ENCODE results near the gene ATXN2L.
"Not testable (repeated sequence)": the region's sequence is repeated elsewhere in the genome, so short reads cannot be mapped to it uniquely, and the experiment has no call there.

ATXN2L gene

DNA sequence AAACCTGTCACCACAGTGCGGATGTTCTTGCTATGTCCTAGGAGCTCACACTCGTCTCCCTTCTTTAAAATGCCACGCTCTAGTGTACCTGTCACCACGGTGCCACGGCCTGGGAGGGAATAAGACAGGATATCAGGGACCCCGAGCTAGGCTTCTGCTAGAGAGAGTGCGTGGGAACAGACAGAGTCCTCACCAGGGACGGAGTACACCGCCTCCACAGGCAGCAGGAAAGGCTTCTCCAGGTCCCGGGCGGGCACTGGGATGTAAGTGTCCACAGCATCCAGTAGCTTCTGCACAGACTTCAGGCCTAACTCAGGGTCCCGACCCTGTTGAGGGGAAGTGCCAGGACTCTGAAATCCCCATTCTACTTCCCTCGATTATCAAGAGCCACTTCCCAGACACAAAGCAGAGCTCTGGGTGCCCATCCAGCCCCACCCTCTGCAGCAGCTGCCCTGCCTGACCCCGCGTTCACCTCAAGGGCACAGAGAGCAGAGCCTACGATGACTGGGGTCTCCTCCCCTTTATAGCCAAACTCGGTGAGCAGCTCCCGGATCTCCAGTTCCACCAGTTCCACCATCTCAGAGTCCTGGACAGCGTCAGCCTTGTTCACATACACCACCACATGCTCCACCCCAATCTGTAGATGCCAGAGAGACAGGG, 21.6 kb downstream of the ATXN2L start:
- TF ChIP-seq GATA1 (IDR thresholded peaks at IDR 0.05; ENCODE audit: low read depth, low read length), result no peak
- no peak for TF ChIP-seq POLR2A (IDR thresholded peaks at IDR 0.05; ENCODE audit: low read length)
- DNase-seq, result no peak

DNA sequence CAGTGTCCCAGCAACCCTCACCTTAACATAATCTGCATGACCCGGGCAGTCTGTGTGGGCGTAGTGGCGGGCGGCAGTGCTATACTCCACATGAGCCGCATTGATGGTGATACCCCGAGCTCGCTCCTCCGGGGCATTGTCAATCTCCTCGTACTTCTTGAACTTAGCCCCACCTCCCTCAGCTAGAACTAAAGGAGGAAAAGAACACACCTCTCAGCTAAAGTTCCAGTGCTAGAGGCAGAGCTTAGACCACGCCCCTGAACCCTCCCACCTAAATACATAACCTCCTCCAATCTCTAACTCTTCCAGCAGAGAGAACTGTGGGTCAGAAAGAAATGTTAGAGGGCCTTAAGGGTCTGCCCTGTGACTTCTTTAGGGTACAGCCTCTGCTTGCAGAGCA, 22.5 kb downstream of the ATXN2L start:
- peak; percentile 64 to 70 for DNase-seq
- TF ChIP-seq GATA1 (IDR thresholded peaks at IDR 0.05; ENCODE audit: low read depth, low read length) (no peak), POLR2A (IDR thresholded peaks at IDR 0.05; ENCODE audit: low read length) (no peak)

DNA sequence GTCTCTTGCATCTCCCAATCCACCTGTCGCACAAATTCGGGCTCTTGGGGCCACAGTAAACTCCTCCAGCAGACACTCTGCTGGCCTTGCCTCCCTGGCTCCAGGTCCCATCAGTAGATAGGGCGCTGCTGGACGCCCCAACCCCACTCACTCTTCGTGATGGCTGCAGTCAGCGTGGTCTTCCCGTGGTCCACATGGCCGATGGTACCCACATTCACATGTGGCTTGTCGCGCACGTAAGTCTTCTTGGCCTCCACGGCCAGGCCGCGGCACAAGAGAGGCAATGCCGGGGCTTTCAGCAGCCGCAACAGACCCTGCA, 22.9 kb downstream of the ATXN2L start:
- DNase-seq, result no peak
- TF ChIP-seq POLR2A (IDR thresholded peaks at IDR 0.05; ENCODE audit: low read length), result no peak
- no peak for TF ChIP-seq GATA1 (IDR thresholded peaks at IDR 0.05; ENCODE audit: low read depth, low read length)

DNA sequence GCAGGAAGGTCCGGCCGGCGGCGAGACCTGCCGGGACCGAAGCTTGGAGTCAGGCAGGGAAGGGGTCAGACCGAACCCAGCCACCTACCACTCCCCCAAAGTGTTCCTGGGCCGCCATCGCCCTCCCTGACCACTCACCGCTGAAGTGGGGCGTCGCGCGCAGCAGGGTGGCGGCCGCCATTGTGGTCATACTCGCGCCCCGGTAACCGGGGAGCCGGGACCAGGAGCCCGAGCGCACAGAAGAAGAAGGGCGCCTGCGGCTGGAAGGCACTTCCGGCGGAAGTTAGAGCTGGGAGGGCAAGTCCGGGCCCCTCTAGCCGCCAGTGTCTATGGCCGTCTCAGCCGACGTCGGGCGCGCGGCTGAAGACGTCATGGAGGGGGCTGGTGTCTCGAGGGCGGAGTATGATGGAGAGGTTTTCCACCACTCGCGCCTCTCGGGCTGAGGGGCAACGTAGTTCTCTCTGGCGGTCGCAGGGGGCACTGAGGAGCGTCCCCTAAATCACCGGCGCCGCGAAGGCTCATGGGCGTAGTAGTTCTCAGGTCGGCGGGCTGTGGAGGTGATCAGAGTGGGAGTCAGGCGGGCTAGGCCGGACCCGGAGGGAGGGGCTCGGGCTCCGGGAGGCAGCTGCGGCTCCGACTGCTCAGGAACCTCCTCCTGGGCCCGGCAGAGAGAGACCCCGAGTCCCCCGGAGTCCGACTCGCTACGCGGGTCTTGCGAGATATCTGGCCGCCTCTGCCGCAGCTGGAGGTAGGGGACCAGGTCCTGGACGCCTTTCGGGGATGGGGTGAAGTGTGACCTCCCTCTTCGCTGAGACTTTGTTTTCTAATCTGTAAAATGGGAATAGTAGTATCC, 23.5 kb downstream of the ATXN2L start, which contains the start of gene TUFM:
Gene TUFM (minus strand): TSS at position 269 of the 853 bp plus-strand sequence. CDS start 79 bp downstream, at position 190.
- peak; percentile 77 for TF ChIP-seq POLR2A (IDR thresholded peaks at IDR 0.05; ENCODE audit: low read length)
- TF ChIP-seq GATA1 (IDR thresholded peaks at IDR 0.05; ENCODE audit: low read depth, low read length), result no peak

DNA sequence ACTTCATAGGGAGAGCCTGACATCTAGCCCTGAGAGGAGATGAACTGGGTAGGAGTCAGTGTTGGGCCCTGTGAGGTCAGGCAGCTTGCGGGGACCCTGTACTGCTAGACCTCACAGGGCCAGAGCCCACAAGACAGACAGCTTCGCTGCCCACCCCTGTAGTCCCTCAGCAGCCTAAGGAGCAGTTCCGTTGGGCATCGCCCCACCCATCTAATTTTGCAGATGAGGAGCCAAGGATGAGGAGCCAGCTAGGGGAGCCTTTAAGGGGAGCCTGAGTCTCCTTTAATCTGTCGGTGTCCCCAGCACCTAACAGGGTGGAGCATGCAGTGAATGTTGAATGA, 24.1 kb downstream of the ATXN2L start:
- DNase-seq, result peak in 1 of 2 experiments; percentile 56
- TF ChIP-seq GATA1 (IDR thresholded peaks at IDR 0.05; ENCODE audit: low read depth, low read length) (no peak), POLR2A (IDR thresholded peaks at IDR 0.05; ENCODE audit: low read length) (no peak)

More for the DNA sequence above, 23.5 kb downstream of the ATXN2L start, which contains the start of gene TUFM:
- peak; percentile 99 to 100 for DNase-seq

DNA sequence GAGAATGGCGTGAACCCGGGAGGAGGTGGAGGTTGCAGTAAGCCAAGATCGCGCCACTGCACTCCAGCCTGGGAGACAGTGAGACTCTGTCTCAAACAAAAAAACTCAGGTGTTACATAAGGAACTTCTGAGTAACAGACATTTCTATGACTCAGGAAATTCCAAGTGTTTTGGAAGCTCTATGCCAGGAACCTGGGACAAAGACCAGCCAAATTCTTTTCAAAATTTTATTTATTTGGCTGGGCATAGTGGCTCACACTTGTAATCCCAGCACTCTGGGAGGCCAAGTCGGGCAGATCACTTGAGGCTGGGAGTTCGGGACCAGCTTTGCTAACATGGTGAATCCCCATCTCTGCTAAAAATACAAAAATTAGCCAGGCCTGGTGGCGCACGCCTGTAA, 35.6 kb downstream of the ATXN2L start:
- TF ChIP-seq POLR2A (IDR thresholded peaks at IDR 0.05; ENCODE audit: low read length) (no peak), GATA1 (IDR thresholded peaks at IDR 0.05; ENCODE audit: low read depth, low read length) (no peak)

DNA sequence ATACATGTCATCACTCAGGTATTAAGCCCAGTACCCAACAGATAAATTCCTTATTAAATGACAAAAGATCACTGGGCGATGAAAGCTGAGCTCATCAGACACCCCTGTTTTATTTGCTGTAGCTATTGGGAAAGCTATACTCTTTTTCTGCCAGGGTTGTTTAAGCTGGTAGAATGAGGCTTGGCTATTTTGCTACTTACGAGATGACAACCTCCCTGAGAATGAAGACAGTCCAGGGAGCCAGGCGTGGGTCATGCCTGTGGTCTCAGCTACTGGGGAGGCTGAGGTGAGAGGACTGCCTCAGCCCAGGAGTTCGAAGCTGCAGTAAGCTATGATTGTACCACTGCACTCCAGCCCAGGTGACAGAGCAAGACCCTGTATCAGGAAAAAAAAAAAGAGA, 36.5 kb downstream of the ATXN2L start:
- DNase-seq, result no peak
- TF ChIP-seq POLR2A (IDR thresholded peaks at IDR 0.05; ENCODE audit: low read length) (no peak), GATA1 (IDR thresholded peaks at IDR 0.05; ENCODE audit: low read depth, low read length) (no peak)

More for the DNA sequence above, 35.6 kb downstream of the ATXN2L start:
- no peak for DNase-seq

DNA sequence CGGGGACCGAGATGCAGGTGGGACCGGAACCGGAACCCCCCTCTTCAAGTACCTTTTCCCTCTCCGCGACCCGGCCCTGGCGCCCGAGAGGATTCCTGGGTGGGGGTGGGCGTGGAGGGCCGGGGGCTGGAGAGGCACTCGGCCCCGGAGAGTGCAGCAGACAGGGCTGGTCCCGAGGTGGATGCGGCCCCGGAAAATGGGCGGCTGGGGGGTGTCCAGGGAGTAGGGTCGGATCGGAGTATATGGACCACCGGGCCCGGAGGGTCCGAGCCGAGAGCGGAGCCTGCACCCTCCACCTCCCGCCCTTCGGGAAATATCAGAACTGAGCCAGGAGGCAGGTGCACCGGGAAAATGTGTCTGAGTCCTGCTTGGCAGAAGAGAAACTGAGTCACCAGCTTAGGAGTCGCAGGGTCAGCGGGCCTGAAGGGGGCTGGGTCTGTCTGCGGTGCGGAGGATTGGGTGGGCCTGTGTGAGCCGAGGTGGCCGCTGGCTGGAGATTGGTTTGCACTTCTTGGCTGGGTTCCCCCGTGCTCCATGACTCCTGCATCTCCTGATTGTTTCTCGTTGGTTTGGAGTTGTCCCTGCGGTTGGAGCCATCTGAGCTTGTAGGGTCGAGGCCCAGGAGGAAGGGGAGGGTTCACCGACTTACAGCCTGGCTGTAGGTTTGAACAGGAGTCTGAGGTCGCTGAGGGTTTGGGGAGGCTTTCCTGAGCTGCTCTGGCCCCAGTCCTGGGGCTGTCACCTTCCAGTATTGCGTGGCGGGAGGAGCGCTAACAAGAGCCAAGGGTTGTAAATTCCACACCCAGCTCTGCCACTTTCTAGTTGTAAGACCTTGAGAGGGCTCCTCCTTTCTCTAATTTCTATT, 41.4 kb downstream of the ATXN2L start:
- peak in 1 of 2 experiments; percentile 49 for DNase-seq
- TF ChIP-seq GATA1 (IDR thresholded peaks at IDR 0.05; ENCODE audit: low read depth, low read length) (no peak), POLR2A (IDR thresholded peaks at IDR 0.05; ENCODE audit: low read length) (no peak)

DNA sequence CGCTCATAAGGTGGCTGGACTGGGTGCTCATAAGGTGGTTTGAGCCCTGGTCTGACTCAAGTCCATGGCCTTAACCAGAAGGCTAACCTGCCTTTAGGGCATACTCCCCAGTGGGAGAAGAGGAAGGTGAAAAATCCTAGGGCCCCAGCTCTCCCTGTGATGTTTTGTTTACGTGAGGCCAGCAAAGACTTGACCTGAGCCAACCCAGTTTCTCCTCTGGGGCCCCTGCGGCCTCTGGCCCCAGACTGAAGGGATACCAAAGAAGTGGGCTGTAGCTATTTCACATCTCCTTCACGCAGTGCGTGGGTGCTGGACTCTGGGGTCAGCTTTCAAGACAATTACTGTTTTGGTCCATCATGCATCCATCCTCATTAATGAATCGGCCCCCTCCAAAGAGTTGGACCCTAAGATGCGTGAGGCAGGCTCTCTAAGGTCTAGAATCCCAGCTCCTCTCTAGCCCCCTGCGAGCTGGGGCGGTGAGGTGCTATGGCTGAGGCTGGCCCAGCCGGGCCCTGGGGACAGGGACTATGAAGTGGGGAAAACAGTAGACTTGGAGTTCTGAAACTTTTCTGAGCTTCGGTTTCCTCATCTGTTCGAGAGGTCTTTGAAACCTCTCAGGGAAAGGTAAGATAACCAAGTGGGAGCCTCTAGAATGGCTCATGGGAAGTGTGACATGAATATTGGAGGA, 42.3 kb downstream of the ATXN2L start:
- TF ChIP-seq GATA1 (IDR thresholded peaks at IDR 0.05; ENCODE audit: low read depth, low read length) (no peak), POLR2A (IDR thresholded peaks at IDR 0.05; ENCODE audit: low read length) (no peak)
- no peak for DNase-seq

DNA sequence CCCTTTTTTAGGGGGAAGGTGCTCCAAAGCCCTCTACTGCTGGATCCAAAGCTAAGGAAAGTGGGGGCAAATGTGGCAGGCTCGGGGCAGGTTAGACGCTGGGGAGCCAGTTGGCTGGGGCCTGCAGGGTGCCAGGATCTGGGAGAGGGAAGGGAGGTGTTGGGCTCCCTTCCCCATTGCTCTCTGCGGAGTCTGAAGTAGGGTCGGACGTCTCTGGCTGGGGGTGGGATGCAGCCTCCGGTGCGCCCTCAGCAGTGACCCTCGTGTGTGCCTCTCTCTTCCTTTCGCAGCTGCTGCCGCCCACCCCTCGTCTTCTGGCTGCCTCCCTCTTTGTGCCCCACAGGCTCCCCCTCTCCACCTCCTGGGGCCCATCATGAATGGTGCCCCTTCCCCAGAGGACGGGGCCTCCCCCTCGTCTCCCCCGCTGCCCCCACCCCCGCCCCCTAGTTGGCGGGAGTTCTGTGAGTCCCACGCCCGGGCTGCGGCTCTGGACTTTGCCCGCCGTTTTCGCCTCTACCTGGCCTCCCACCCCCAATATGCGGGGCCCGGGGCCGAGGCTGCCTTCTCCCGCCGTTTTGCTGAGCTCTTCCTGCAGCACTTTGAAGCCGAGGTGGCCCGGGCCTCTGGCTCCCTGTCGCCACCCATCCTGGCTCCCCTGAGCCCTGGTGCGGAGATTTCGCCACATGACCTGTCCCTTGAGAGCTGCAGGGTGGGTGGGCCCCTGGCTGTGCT, 43.1 kb downstream of the ATXN2L start:
- DNase-seq, result no peak
- TF ChIP-seq GATA1 (IDR thresholded peaks at IDR 0.05; ENCODE audit: low read depth, low read length) (no peak), POLR2A (IDR thresholded peaks at IDR 0.05; ENCODE audit: low read length) (no peak)

DNA sequence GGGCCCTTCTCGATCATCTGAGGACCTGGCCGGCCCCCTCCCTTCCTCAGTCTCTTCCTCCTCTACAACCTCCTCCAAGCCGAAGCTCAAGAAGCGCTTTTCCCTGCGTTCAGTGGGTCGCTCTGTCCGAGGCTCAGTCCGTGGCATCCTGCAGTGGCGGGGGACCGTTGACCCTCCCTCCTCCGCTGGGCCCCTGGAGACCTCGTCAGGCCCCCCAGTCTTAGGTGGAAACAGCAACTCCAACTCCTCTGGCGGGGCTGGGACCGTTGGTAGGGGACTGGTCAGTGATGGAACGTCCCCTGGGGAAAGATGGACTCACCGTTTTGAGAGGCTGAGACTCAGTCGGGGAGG, 43.6 kb downstream of the ATXN2L start:
- no peak for TF ChIP-seq GATA1 (IDR thresholded peaks at IDR 0.05; ENCODE audit: low read depth, low read length)
- no peak for DNase-seq

DNA sequence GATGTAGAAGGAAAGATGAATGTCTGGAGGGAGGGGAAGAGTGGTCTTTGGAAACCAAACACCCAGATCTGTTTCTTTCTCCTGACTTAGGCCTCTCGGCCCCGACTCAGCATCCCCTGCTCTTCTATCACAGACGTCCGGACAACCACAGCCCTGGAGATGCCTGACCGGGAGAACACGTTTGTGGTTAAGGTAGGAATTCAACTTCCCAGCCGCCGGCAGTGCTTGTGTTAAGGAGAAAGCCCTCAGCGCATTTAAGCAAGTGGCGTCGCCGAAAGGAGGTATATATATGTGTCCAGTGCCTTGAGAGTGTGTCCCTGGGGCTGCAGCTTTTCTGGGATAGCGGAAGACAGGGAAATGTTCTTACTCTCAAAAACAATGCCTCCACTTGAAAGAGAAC, 44.4 kb downstream of the ATXN2L start:
- DNase-seq, result no peak
- TF ChIP-seq GATA1 (IDR thresholded peaks at IDR 0.05; ENCODE audit: low read depth, low read length), result no peak
- TF ChIP-seq POLR2A (IDR thresholded peaks at IDR 0.05; ENCODE audit: low read length), result no peak

DNA sequence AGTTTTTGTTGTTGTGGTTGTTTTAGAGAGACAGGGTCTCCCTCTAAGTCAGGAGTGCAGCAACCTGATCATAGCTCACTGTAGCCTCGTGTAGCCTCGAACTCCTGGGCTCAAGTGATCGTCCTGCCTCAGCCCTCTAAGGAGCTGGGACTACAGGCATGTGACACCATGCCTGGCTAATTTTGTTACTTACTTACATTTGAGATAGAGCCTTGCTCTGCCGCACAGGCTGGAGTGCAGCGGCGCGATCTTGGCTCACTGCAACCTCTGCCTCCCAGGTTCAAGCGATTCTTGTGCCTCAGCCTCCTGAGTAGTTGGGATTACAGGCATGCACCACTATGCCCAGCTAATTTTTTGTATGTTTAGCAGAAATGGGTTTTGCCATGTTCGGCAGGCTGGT, 44.8 kb downstream of the ATXN2L start:
- not testable (repeated sequence) for DNase-seq
